Activated B cell treated with CpG ODN at 0.5 μM for 24 hours (primary cell): ENCODE data around the gene RADIL. TPM values are rescaled to one million over a fixed set of nuclear protein-coding genes. Genes with fewer than 3 reads are reported as not detected.

Experiments used
- ATAC-seq: fragments of 200-7000 bp; cut with Tn5 transposase; one replicate; pipeline ENCODE4 v1.10.0; 2021; ENCODE audit warnings: low read depth, mild to moderate bottlenecking, moderate library complexity
- CTCF ChIA-PET: fragments of 350-600 bp; sonication (Branson Sonifier 250); formaldehyde crosslinking; loops from one replicate; lab custom pipeline; 2021; ENCODE audit warnings: antibody characterized with exemption; lab: Charles Lee
- POLR2A ChIA-PET: fragments of 350-600 bp; sonication (Branson Sonifier 250); formaldehyde crosslinking; loops from one replicate; lab custom pipeline; 2021; ENCODE audit warnings: antibody characterized with exemption; lab: Charles Lee
- DNase-seq: peaks from one replicate; pipeline ENCODE4 v3.0.0; 2022
- H3K27ac Mint-ChIP-seq: one replicate; pipeline ENCODE4 v1.8.0; 2020; ENCODE audit warnings: mixed read lengths
- H3K27me3 Mint-ChIP-seq: one replicate; pipeline ENCODE4 v1.8.0; 2021; ENCODE audit warnings: mixed read lengths
- H3K36me3 Mint-ChIP-seq: one replicate; pipeline ENCODE4 v1.8.0; 2021; ENCODE audit warnings: low read depth, mixed read lengths
- H3K4me1 Mint-ChIP-seq: one replicate; pipeline ENCODE4 v1.8.0; 2021; ENCODE audit warnings: mixed read lengths
- H3K4me3 Mint-ChIP-seq: one replicate; pipeline ENCODE4 v1.8.0; 2020; ENCODE audit warnings: mild to moderate bottlenecking, mixed read lengths
- H3K9me3 Mint-ChIP-seq: one replicate; pipeline ENCODE4 v1.8.0; 2020; ENCODE audit warnings: mixed read lengths
- intact Hi-C: fragments of 100-400 bp; cut with micrococcal nuclease; formaldehyde crosslinking; loops from one replicate; pipeline ENCODE4 v1.15.1; 2024
- total RNA-seq: library from RNA; stranded (reverse); gene quantifications from 2 replicates; pipeline ENCODE4 v1.2.3, GENCODE V29; 2022
- TF ChIP-seq, protein P1 (sequence below): fragments of 200-600 bp; IDR thresholded peaks from one replicate; pipeline ENCODE4 v1.8.0; 2022; ENCODE audit warnings: antibody characterized with exemption, mild to moderate bottlenecking

The RADIL gene
- total RNA-seq, 1 donor from 2014 or later, result not detected

DNA sequence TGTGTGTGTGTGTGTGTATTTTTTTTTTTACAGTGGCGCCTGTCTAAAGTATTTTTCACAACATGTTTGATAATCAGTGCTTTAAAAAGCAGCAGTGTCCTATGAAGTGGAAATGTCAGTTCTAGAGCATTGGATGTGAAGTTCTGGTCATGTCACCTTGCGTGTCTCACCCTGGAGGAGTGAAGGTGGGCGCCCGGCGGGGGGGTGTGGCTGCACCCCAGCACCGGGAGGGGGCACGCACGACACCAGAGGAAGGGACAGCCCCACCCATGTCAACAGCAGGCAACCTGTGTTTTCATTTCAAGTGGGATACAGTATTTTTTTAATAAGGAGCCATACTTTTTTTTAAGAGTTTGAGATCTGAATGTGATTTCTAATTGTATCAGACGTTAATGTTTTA lies 112.6 kb downstream of the RADIL start:
- no peak for DNase-seq
- no peaks in the 10 kb centered on the region for H3K9me3 Mint-ChIP-seq
- no peak for ATAC-seq
- TF ChIP-seq, protein P1, sequence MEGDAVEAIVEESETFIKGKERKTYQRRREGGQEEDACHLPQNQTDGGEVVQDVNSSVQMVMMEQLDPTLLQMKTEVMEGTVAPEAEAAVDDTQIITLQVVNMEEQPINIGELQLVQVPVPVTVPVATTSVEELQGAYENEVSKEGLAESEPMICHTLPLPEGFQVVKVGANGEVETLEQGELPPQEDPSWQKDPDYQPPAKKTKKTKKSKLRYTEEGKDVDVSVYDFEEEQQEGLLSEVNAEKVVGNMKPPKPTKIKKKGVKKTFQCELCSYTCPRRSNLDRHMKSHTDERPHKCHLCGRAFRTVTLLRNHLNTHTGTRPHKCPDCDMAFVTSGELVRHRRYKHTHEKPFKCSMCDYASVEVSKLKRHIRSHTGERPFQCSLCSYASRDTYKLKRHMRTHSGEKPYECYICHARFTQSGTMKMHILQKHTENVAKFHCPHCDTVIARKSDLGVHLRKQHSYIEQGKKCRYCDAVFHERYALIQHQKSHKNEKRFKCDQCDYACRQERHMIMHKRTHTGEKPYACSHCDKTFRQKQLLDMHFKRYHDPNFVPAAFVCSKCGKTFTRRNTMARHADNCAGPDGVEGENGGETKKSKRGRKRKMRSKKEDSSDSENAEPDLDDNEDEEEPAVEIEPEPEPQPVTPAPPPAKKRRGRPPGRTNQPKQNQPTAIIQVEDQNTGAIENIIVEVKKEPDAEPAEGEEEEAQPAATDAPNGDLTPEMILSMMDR, result no peak
- H3K36me3 Mint-ChIP-seq, result peaks cover 22% of the 10 kb centered on the region
- no peak overlapping the region for H3K4me3 Mint-ChIP-seq
- ChIA-PET CTCF (no interaction called here), POLR2A (no interaction called here)
- H3K27me3 Mint-ChIP-seq, result no peaks in the 10 kb centered on the region
- intact Hi-C loops, result no loop called here
- no peak overlapping the region for H3K27ac Mint-ChIP-seq
- H3K4me1 Mint-ChIP-seq, result peaks cover 20% of the 10 kb centered on the region

DNA sequence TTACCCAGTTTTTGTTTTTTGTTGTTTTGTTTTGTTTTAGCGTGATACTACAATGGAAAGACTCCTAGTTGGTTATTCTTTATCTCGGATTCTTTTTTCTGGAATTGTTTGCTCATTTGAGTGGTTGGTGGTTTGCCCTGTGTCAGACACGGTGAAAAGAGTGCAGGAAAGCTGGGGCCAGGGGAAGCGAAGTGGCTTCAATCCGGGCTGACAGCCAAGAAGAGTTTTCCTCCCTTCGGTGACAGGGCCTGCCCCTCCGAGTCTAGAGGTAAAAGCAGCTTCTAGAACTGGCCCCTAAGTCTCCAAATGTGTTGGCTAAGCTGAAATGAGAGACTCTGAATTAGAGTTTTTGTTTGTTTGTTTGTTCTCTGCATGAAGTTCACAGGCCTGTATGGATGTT lies 113.8 kb downstream of the RADIL start:
- no peaks in the 10 kb centered on the region for H3K9me3 Mint-ChIP-seq
- no peak overlapping the region for H3K27ac Mint-ChIP-seq
- POLR2A ChIA-PET, result interaction anchor here (0.6 kb wide), 1 partner anchor 153 kb away, joined by 3 read pairs; no protein-coding TSS in a partner anchor
- H3K4me1 Mint-ChIP-seq, result peaks cover 11% of the 10 kb centered on the region
- DNase-seq (no peak), ATAC-seq (no peak)
- intact Hi-C loops, result no loop called here
- CTCF ChIA-PET, result no interaction called here
- peaks cover 16% of the 10 kb centered on the region for H3K36me3 Mint-ChIP-seq
- H3K4me3 Mint-ChIP-seq, result no peak overlapping the region
- H3K27me3 Mint-ChIP-seq, result no peaks in the 10 kb centered on the region
- TF ChIP-seq, protein P1, result no peak

DNA sequence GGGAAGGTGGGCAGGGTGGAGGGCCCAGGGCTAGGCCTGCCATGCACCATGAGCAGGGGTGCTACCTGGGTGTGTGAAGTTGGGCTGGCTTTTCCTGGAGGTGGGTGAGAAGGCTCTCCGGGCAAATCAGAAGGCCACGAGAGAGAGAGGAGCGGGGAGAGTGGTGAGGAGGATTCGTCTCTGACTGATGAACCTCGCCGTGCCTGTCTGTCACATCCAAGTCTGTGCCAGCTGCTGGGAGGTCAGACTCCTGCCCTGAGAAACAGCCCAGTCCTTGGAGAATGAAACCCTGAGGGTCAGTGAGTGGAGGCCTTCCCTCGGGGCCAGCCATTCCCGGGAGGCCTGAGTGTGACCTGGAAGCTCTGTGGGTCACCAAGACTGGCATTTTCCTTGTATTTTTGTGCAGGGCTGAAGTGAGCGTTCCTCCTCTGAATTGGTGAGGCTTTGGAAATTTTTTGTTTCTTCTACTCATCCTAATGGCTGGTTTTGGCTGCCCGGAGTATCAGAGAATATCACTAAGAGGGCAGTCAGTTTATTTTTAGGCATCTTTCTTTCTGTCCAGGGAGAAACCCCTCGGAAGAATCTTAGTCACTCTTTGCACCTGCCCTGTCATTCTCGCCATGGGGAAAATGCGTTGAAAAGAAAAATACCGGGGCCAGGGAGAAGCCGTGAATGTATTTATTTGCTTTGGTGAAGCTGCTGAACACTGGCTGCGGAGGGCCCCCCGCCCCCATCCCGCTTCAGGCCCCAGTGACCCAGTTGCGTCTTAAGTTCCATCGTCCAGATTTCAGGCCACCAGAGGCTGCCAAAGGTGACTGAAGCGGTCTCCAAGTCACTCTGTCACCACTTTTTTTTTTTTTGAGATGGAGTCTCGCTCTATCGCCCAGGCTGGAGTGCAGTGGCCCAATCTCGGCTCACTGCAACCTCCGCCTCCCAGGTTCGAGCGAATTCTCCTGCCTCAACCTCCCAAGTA lies 114.6 kb downstream of the RADIL start:
- intact Hi-C loops, result no loop called here
- DNase-seq (no peak), ATAC-seq (no peak)
- TF ChIP-seq, protein P1, result no peak
- Mint-ChIP-seq H3K36me3 (peaks cover 24% of the 10 kb centered on the region), H3K4me3 (no peak overlapping the region), H3K27ac (no peak overlapping the region), H3K27me3 (no peaks in the 10 kb centered on the region), H3K4me1 (peaks cover 2% of the 10 kb centered on the region), H3K9me3 (no peaks in the 10 kb centered on the region)
- ChIA-PET POLR2A (interaction anchor here (0.6 kb wide), 1 partner anchor 152 kb away, joined by 3 read pairs; no protein-coding TSS in a partner anchor), CTCF (no interaction called here)

DNA sequence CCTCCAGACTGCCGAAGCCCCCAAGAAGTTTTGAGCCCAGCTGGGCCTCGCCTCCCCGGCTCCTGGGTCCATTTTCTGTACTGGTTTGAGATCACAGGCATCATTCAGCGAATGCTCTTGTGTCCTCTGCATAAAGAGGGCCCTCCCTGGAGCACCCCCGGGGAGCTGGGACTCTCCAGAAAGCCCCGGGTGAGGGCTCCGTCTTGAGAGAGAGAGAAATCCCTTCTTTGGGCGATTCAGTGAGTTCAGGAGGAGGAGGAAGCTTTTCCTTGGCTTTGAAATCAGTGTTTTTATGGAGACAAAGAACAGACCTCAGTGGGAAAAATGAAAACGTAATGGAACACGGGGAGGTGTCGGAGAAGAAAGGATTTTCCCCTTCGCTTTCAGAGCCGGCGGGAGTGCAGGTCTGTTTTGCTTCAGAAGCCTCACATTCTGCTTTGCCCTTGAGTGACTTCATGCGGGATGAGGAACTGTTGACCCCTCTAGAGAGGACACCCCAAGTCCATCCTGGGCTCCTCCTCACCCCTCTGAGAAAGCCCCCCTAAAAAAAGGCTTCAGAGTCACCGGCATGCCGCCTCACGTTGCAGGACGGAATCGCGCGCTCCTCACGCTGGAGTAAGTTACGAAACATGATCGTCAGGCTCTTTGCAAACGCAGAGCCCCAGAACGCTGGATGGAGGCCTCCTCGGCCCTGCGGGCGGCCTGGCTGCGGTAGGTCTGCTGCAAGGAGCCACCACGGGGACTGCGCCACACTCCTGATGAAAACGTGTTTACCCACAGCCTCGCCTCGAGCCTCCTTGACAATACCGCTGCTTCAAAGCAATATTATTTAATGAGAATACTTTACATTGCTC lies 116.6 kb downstream of the RADIL start:
- TF ChIP-seq, protein P1, result no peak
- Mint-ChIP-seq H3K27me3 (no peaks in the 10 kb centered on the region), H3K27ac (no peak overlapping the region), H3K4me3 (no peak overlapping the region), H3K9me3 (no peaks in the 10 kb centered on the region), H3K36me3 (peaks cover 39% of the 10 kb centered on the region), H3K4me1 (no peaks in the 10 kb centered on the region)
- intact Hi-C loops, result no loop called here
- ATAC-seq, result no peak
- ChIA-PET CTCF (interaction anchor here (1.4 kb wide), 1 partner anchor 15 kb away, joined by 3 read pairs; no protein-coding TSS in a partner anchor), POLR2A (interaction anchor here (1.3 kb wide), 1 partner anchor 8 kb away, joined by 7 read pairs; the partner anchor contains the start of gene AP5Z1)
- no peak for DNase-seq
